Measurements from ENCODE around the gene SH3GL2.

SH3GL2 gene

DNA sequence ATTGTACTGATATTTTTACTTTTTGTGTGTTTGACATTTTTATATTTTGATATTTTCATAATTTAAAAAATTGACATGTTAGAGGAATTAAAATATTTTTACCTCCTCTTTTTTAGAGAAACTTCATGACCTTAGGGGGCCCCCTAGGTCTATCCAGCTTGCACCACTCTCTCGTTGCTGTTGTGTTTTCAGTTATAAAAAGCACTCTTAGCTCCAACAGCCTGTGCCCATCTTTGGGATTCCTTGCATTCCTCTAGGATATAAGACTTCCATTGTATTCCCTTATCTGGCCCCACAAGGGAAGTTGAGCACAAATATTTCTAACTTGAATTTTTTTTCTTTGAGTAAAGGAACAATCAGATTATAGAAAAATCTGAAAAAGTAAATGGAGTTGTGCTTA is 245.3 kb downstream of the SH3GL2 start:
- DNase-seq, result no peak

DNA sequence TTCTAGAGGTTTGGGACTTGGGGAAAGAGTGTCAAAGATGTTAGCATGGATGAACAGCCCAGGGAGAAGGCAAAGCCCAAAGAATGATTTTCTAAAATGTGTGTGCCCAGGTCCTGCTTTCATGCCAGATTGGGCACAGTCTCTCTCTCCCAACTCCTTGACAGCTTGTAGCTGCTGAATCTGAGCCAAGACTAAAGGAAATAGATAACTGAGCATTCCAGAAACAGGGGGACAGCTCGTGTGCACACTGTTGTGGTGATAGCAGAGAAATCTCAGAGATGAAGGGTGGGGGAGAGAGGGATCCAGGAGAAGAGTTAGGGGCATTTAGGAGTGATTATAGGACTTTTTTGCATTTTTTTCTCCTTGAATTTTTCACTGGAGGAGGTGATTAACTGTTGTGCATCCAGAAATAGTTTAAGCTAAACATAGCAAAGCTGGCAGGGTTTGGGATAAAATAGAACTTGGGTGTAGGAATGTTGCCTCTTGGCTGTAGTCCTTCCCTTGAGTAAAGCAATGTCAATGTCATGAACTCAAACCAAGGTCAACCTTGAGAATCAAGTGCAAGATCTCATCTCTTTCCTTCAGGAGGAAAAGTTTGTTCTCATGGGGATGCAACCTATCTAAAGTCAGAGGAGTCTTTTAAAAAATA is 245.9 kb downstream of the SH3GL2 start:
- DNase-seq, result no peak

DNA sequence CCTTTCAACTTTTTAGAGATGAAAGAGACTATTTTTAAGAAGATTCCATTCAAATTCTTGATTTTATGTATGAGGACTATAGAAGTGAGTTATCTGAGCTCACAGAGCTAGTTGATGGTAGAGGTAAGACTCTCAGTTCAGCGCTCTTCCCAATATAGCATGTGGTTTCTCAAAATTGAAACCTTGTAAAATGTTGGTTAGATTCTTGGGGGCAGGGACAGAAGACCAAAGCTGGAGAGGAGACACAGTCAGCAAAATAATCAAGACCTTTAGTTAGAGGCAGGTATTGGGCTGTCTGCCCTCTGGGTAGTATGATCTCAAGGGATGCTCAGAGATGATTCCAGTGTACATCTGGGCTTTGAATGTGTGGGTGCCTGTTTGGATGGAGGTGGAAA is 246.4 kb downstream of the SH3GL2 start:
- DNase-seq, result no peak

DNA sequence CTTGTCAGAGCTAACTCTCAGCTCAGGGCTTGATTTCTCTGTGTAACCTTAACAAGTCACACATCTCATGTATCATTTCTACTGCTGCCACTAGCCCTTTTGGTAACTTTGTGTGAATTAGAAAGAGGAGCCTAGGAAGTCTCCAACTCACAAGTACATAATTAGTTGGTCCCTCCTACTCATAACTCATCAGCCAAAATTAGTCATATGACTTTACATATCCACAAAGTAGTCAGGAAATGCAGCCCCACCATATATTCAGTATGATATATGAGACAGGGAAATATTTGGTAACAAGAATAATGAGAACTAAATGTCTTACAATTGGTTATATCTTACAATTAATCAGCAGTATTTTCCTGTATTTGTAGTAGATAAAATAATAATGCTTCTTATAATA is 250.2 kb downstream of the SH3GL2 start:
- no peak for DNase-seq

DNA sequence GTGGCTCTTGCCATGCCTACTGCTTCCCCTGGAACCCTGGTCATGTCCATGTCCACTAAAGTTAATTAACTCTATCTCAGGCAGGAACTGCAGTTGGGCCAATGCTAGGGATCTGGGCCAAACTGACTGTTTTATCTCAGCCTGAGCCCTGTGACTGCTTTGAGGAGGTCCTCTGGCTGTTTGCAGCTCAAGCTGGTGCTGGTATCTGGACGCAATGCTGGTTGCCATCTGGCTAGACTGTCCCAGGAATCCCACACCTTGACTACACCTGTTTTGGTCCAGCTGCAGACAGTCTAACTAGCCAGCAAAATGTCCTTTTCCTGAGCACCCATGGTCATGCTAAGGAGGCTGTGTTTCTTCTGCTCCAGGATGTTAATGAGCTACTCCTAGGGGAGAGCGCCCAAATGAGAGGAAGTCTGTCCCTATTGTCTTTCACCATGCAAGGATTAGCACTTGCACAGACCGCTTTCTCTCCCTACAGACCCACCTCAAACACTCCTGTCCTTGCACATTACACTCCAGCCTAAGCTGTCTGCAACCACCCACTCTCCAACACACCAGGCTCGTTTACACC is 251.0 kb downstream of the SH3GL2 start:
- DNase-seq, result no peak

DNA sequence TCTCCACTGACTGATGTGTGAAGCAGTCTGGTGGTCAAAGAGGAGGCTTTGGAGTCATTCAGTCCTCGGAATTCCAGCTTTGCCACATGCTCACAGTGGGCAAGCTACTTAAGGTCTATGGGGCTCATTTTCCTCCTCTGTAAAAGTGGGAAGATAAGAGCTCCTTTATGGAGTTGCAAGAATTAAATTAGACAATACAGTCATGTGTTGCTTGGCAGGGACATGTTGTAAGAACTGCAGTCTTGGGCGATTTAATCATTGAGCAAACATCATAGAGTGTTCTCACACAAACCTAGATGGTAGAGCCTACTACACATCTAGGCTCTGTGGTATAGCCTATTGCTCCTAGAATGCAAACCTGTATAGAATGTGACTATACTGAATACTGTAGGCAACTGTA is 253.9 kb downstream of the SH3GL2 start:
- DNase-seq, result no peak

DNA sequence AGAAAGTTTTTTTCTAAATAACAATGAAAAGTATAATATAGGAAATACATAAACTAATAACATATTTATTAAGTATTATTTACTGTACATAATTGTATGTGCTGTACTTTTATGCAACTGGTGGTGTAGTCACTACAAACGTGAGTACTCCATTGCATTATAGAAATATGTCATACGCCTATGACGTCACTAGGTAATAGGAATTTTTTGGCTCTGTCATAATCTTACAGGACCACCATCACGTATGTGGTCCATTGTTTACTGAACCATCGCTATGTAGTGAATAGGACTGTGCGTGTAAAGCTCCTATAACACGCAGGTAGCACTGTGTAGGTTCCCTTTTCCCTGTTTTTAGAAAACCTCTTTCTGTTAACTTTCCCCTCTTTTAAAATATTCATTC is 255.0 kb downstream of the SH3GL2 start:
- DNase-seq, result no peak

DNA sequence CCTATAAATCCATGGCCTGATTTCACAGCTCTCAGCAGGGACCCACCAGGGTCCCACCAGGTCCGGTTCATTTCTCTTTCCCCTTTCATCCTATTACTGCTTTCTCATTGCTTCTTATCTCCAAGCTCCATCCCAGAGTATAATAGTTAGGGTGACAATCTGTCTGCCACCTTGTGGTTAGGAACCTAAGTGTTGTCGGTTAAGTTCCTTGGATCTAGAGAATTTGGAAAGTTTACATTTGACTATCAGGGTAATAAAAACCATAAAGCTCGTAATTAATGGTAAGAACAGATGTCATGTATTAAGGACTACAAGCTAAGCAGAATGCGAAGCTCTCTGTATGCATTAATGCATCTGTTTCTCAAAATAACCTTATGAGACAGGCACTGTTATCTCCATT is 259.1 kb downstream of the SH3GL2 start:
- no peak for DNase-seq

DNA sequence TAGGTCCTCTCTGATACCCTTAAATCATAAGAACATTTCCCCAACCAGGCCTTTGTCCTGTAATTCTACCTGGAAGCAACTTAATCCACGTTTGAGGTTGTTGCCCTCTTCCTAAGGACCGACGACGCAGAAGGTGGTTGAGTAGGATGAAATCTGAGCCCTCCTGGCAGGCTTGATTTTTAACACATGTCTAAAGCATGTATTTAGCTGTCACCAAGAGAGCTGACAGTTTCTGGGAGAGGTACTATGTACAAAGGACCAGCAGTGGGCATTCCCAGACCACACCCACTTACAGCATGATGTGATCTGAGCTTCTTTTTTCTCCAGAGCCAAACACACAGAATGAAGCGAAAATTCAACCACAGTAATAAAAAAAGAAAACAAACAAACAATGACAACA is 260.9 kb downstream of the SH3GL2 start:
- no peak for DNase-seq

DNA sequence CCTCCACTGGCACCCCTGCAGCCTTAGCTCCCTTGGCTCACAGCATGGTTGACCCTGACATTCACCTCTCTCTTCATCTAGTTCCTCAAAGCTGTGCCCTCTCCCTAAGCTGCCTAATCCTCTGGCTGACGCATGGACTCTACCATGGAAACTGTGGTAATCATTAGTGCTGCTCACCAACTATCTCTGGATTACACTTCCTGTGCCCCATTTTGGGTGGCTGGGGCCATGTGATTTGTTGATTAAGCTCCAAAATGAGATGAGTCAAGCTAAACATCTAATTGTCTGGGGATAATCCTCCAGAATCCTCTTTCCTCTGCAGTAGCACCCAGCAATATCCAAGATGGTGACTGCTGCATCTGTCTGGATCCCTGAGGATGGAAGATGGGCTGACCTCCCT is 264.4 kb downstream of the SH3GL2 start:
- no peak for DNase-seq

All from GDM1 (cell line).